Suprapubic skin (tissue), 3 donors: Measurements from ENCODE around the gene ABHD17A.

Experiments
- CTCF ChIP-seq, 2 donors: fragments of 200-600 bp in 1 of 2; fragments of 450-650 bp in 1 of 2; sonication (generic) in 1 of 2; IDR thresholded peaks; one replicate each; pipeline ENCODE4 v1.5.1; 2016 to 2019; ENCODE audit warnings: antibody characterized with exemption in 2 of 2, mild to moderate bottlenecking in 1 of 2, moderate library complexity in 1 of 2
- POLR2A ChIP-seq, 2 donors: fragments of 450-650 bp; IDR thresholded peaks; one replicate each; pipeline ENCODE4 v1.6.1; 2017; ENCODE audit warnings: antibody characterized with exemption in 2 of 2, mild to moderate bottlenecking in 2 of 2, moderate library complexity in 2 of 2

- TF ChIP-seq CTCF (IDR thresholded peaks at IDR 0.05): no peak
- no peak for TF ChIP-seq POLR2A (IDR thresholded peaks at IDR 0.05)
These were observed 57.6 kb downstream of the ABHD17A start for GRCh38 chr19:1827566-1828278.
